GM12873 (cell line): ENCODE results near the gene C13orf46.

Experiments used
- TF ChIP-seq, protein P1 (sequence below): IDR thresholded peaks from 2 replicates; pipeline ENCODE4 v1.5.1; 2012; ENCODE audit warnings: low read depth, mild to moderate bottlenecking, moderate library complexity, low read length, control low read depth; ENCODE audit not compliant: insufficient read depth; ENCODE audit errors: missing control alignments

The C13orf46 gene

DNA sequence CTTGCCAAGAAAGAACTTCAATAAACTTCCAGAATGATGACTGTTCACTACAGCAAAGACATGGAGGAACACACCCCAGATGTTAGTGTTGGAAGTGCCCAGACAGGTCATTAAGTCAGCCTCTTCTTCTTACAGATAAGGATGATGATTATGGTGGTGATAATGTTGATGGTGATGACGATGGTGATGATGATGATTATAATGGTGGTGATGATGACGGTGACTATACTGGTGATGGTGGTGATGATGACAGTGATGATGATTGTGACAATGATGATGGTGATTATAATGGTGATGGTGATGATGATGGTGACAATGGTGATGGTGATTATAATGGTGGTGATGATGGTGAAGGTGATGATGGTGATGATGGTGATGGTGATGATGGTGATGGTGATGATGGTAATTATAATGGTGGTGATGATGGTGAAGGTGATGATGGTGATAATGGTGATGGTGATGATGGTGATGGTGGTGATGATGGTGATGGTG is 8.4 kb downstream of the C13orf46 start:
- TF ChIP-seq, protein P1, sequence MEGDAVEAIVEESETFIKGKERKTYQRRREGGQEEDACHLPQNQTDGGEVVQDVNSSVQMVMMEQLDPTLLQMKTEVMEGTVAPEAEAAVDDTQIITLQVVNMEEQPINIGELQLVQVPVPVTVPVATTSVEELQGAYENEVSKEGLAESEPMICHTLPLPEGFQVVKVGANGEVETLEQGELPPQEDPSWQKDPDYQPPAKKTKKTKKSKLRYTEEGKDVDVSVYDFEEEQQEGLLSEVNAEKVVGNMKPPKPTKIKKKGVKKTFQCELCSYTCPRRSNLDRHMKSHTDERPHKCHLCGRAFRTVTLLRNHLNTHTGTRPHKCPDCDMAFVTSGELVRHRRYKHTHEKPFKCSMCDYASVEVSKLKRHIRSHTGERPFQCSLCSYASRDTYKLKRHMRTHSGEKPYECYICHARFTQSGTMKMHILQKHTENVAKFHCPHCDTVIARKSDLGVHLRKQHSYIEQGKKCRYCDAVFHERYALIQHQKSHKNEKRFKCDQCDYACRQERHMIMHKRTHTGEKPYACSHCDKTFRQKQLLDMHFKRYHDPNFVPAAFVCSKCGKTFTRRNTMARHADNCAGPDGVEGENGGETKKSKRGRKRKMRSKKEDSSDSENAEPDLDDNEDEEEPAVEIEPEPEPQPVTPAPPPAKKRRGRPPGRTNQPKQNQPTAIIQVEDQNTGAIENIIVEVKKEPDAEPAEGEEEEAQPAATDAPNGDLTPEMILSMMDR = no peak

DNA sequence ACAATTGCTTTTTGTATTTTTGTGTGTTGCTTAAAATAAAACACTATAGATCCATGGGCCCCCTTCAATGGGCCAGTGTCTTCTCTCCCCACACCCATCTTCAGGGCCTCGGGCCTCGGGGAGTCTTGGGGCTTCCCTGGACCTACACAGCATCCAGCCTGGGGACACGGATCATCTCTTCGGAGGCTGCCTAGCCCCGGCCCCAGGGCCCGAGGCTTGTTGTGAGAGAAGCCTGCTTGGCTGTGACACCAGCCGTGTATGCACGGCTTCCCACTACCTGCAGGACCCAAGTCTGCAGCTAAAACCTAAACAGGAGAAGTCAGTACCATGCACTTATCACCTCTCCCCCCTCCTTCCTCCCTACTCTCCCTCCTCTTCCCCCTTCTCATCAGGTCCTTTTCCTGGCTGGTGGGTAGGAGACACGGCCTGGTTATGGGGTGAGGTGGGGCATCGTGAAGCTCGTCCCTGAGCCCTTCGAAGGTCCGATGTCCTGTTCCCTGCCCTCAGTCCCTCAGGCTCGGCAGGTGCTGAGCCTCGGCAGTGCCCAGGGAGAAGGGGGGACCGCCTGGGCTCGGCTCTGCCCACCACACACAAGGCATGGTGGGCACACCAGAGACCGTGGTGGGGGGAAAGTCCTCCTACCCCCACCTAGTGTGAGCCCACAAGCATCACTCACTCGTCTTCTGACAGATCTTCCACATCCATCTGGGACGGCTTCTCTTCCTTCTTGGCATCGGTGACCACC is 9.5 kb downstream of the C13orf46 start:
- TF ChIP-seq, protein P1 = no peak

DNA sequence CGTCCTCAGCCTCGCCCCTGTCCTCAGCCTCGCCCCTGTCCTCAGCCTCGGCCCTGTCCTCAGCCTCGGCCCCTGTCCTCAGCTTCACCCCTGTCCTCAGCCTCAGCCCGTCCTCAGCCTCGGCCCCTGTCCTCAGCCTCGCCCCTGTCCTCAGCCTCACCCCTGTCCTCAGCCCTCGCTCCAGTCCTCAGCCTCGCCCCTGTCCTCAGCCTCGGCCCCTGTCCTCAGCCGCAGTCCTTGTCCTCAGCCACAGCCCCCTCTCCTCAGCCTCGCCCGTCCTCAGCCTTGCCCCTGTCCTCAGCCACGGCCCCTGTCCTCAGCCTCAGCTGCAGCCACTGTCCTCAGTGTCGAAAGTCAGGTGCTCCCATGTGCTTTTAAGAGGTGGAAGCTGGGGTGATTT is 10.5 kb downstream of the C13orf46 start:
- TF ChIP-seq, protein P1 = no peak

DNA sequence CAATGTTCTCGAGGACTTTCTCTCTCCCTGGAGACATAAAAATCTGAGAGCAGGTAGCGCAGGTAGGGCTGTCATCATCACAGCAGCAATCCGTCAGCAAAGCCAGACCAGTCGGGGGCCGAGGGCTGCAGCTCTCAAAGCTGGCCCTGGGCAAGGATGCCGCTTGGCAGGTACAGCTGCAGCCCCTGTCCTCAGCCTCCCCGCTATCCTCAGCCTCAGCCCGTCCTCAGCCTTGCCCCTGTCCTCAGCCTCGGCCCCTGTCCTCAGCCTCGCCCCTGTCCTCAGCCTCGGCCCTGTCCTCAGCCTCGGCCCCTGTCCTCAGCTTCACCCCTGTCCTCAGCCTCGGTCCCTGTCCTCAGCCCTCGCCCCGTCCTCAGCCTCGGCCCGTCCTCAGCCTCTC is 10.9 kb downstream of the C13orf46 start:
- TF ChIP-seq, protein P1 = no peak

DNA sequence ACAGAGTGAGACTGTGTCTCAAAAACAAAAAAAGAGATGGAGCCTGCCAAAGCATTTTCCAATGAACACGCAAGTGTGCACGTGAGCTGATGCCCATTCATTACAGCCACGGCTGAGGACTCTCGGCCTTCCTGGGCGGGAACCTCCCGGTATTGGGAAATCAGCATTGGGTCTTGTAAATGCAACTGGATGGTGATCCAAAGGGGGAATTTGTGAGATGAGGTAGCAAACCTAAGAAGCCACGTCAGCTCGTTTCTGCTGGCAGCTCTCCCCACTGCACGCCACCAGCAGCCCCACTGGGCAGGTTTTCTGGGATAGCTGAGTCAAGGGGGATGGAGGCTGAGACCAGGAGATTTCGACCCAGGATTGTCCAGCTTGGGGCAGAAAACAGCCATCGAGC is 11.5 kb downstream of the C13orf46 start:
- TF ChIP-seq, protein P1 = no peak

DNA sequence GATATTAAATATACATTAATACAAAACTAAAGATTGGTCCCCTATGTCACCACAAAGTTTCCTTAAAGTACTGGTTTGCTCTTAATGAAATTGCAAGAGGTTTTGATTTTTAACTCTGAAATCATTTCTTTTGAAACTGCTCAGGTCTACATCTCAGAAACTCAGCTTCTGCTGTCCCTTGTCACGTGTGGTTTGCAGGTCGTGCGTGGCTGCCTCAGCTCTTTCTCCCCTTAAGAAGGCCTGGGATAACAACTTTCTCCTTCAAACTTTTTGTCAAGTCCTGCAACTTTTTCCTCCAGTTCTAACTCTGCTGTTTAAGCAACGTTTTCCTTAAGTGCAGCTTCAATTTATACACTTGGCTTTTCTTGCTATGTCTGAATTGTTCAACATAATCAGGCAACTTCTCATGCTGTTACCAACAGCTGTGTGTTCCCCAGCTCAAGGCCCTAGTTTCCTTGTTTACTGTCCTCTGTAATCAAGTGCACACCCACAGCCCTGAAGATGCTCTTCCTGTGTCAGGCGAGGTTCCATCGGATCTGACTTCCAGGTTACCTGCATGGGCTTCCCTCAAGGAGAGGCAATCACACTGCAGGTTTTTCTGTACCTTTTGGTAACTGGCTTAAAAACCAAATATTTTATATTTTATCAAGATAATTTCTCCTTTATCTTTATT is 13.5 kb downstream of the C13orf46 start:
- TF ChIP-seq, protein P1 = no peak

DNA sequence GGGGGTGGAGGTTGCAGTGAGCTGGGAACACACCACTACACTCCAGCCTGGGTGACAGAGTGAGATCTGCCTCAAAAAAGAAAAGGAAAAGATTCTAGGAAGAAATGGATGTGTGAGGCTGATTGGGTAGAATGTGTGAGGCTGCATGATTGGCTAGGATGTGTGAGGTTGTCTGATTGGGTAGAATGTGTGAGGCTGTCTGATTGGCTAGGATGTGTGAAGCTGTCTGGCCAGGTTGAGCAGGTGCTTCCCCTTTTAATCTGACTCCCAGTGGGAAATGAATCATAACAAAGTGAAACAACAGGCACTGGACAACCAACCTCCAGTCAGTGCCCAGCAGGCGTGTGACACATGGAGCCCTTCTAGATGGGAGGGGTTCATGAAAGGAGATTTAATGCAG is 14.7 kb downstream of the C13orf46 start:
- TF ChIP-seq, protein P1 = no peak
